GM19240 (cell line): Measurements from ENCODE around the gene PFKFB4.
A peak's percentile ranks its signal among the peaks of the same experiment; 100 is the strongest.

Experiments used
- DNase-seq: peaks from one replicate; pipeline ENCODE4 v3.0.0; 2011; ENCODE audit warnings: low spot score; ENCODE audit not compliant: insufficient read length

Gene PFKFB4

GRCh38 chr3:48556796-48557626, at the start of gene PFKFB4:
Gene PFKFB4, minus strand, starts transcription at chr3:48556803. Its CDS starts 26 bp downstream, at chr3:48556777.
- DNase-seq: peak; percentile 88

GRCh38 chr3:48601622-48601994, 45.0 kb upstream of the PFKFB4 start:
- no peak for DNase-seq

GRCh38 chr3:48600711-48601621, 44.4 kb upstream of the PFKFB4 start:
- no peak for DNase-seq

- DNase-seq: no peak
These were observed 43.1 kb upstream of the PFKFB4 start for GRCh38 chr3:48599509-48600285.

- no peak for DNase-seq
These were observed 42.5 kb upstream of the PFKFB4 start for GRCh38 chr3:48599077-48599501.

GRCh38 chr3:48598323-48599076, 41.9 kb upstream of the PFKFB4 start:
- DNase-seq: no peak

- no peak for DNase-seq
These were observed 40.8 kb upstream of the PFKFB4 start for GRCh38 chr3:48597408-48597800.

GRCh38 chr3:48596676-48597407, 40.2 kb upstream of the PFKFB4 start:
- no peak for DNase-seq

GRCh38 chr3:48596157-48596556, 39.6 kb upstream of the PFKFB4 start:
- DNase-seq: no peak

- no peak for DNase-seq
These were observed 39.0 kb upstream of the PFKFB4 start for GRCh38 chr3:48595526-48596121.

GRCh38 chr3:48595075-48595525, 38.5 kb upstream of the PFKFB4 start, which contains the start of gene COL7A1:
Gene COL7A1, minus strand, starts transcription at chr3:48595329. Its CDS starts 170 bp downstream, at chr3:48595159.
- no peak for DNase-seq

GRCh38 chr3:48594417-48595049, 37.9 kb upstream of the PFKFB4 start:
- no peak for DNase-seq

- DNase-seq: no peak
These were observed 36.7 kb upstream of the PFKFB4 start for GRCh38 chr3:48593337-48593736.

- DNase-seq: no peak
These were observed 36.0 kb upstream of the PFKFB4 start for GRCh38 chr3:48592519-48593087.

- DNase-seq: no peak
These were observed 35.4 kb upstream of the PFKFB4 start for GRCh38 chr3:48591886-48592518.

GRCh38 chr3:48591436-48591835, 34.8 kb upstream of the PFKFB4 start:
- DNase-seq: no peak

- no peak for DNase-seq
These were observed 31.6 kb upstream of the PFKFB4 start for GRCh38 chr3:48588230-48588629.

- no peak for DNase-seq
These were observed 31.1 kb upstream of the PFKFB4 start for GRCh38 chr3:48587686-48588085.
